CD1c-positive myeloid dendritic cell (primary cell): Measurements from ENCODE around the gene ECI1.
A peak's percentile ranks its signal among the peaks of the same experiment; 100 is the strongest.
"Not testable (repeated sequence)": the region's sequence is repeated elsewhere in the genome, so short reads cannot be mapped to it uniquely, and the experiment has no call there.

Experiments used
- DNase-seq: peaks from one replicate; pipeline ENCODE4 v3.0.0-alpha.2; 2016; ENCODE audit errors: extremely low spot score

ECI1 gene

GRCh38 chr16:2278956-2279800, 27.8 kb upstream of the ECI1 start:
- no peak for DNase-seq

GRCh38 chr16:2278272-2278608, 26.9 kb upstream of the ECI1 start:
- no peak for DNase-seq

DNA sequence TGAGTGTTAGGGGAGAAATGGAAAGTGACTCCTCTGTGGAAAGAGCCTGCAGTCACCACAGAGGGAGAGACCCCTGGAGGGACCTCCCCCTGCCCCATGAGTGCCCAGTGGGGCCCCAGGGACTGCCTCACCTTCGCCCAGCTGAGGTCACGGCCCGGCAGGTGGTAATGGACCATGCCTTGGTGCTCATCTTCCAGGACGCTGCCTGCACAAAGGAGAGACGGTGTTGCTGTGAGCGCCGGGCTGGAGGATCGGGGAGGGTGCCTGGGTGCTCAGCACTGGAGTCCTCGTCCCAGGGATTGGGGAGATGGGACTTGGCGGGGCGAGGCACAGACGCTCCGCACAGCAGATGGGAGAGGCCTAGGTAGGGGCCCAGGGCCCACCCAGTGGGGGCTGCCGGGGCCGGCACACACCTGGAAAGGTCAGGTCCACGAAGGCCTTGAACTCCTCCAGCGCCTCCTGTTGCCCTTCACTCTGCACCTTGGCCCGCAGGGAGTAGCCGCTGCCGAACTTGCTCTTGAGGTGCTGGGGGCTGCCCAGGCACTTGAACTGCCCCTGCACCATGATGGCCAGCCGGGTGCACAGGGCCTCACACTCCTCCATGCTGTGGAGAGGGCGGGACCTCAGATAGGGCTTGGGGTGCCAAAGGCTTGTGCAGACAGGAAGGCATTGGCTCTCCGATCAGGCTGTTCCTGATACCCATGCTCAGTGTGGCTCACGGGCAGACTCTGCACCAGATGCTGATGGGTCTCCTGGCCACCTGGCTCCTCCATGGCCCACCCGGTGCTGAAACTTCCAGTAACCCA, 26.3 kb upstream of the ECI1 start:
- no peak for DNase-seq

- DNase-seq: no peak
Observed at GRCh38 chr16:2276368-2277195, 25.2 kb upstream of the ECI1 start.

DNA sequence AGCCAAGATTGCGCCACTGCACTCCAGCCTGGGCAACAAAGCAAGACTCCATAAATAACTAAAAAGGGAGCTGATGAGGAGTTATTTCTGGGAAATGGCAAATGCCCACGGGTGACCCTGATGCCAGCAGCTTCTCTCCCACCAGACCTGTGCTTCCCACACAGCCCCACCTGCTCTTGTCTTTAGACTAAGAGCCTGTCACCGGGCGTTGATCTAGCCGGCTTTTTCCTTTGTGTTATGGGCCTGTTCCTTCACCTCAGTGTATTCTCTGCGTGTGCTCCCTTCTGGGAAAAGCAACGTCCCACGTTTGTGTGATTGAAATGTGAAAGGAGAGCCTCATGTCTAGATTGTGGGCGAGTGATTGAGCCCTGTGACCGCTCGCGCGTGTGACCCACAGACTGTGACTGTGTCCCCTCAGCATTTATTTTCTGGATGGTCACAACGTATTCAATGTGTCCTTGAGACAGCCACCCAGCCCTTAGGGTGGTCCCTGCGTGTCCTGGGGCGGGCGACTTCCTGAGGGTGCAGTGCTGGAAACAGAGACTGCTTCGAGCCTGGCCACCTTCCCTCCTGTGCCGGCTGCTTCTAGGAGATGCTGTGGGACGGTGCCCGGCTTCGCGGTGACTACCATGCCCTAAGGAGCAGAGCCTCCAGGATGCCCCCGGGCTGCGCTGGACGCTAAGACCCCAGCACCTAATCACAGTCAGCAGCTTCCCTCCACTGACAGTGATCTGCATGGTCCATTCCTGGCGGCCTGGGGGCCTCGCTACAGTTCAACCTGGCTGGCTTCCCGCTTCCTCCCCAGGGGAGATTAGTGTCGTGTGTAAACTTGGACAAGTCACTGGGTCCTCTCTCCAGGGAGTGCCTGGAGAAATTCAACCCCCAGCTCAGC, 24.3 kb upstream of the ECI1 start:
- DNase-seq: no peak

DNA sequence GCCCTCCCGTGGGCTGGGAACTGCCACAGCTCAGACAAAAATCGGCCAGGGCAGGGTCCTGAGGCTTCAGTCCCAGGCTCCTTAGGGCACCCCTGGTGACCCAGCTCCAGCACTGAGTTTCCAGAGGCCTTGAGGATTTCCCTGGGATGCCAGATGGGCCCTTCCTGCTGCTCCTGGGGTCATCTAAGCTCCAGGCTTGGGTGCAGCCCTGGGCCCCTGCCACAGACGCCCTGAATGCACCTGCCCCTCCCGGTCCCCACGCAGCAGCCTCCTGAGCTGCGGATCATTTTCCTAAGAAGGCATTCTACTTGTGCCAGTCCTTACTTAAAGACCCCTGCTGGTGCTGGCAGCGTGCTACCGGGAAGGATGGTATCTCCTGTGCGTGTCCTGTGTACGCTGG, 22.5 kb upstream of the ECI1 start:
- no peak for DNase-seq

DNA sequence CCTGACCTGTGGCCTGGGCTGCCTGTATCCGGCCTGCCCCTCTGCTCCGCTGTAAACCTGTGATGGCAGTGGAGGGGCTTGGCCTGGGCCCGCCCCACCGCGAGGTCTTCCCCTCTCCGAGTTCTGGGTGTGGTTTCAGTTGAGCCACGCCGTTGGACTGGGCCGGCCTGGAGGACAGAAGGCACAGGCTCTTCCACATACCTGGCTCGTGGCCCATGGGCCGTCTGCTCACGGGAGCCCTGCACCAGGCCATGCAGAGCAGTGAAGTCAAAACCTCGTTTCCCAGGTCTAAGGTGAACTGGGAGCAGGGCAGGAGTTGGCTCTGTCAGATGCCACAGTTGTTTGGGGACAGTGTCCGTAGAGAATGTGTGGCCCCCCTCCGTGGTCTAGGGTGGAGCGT, 22.1 kb upstream of the ECI1 start:
- DNase-seq: no peak

DNA sequence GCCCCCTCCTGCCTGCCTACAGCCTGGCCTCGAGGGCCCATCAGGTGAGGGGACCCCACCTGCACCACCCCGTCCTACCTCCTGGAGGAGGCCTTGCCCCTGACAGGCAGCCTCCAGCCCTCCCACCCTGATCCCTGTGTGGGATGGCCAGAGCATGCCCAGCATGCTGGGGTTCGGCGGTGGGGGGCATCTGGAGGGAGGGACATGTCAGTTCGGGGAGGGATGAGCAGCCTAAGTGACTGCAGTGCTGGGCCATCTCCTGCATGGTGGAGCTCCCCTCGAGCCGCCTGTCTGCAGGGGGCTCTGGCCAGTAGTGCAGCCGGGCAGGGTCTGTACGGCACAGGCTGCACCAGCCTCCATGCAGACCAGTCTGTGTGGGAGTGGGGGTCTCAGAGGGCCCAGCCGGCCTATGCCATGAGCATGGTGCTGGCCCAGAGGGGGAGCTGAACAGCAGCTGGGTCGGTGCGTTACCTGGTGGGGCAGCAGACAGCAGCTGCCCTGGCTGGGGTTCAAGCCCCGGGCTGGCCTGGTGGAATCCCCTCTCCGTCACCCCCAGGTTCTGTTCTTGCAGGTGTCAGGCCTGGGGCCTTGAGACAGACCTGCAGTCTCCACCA, 20.6 kb upstream of the ECI1 start:
- no peak for DNase-seq

GRCh38 chr16:2270588-2271470, 19.4 kb upstream of the ECI1 start:
- no peak for DNase-seq

DNA sequence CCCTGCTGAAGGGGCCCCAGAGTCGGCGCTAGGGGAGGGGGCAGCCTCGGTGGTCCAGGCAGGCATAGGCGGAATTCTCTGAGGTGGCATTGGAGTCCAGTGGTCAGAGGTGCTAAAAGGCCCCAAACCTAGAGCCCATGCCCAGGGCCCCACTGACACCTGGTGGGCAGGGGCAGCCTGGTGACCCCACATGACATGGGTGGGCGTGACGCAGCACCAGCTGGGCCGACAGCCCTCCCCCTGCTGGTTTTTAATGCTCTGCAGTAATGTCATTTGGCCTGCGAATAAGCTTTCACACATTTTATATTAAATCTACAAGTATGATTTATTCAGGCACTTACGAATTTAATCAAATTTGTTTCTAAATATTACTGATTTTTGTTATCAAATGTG, 18.7 kb upstream of the ECI1 start:
- no peak for DNase-seq

DNA sequence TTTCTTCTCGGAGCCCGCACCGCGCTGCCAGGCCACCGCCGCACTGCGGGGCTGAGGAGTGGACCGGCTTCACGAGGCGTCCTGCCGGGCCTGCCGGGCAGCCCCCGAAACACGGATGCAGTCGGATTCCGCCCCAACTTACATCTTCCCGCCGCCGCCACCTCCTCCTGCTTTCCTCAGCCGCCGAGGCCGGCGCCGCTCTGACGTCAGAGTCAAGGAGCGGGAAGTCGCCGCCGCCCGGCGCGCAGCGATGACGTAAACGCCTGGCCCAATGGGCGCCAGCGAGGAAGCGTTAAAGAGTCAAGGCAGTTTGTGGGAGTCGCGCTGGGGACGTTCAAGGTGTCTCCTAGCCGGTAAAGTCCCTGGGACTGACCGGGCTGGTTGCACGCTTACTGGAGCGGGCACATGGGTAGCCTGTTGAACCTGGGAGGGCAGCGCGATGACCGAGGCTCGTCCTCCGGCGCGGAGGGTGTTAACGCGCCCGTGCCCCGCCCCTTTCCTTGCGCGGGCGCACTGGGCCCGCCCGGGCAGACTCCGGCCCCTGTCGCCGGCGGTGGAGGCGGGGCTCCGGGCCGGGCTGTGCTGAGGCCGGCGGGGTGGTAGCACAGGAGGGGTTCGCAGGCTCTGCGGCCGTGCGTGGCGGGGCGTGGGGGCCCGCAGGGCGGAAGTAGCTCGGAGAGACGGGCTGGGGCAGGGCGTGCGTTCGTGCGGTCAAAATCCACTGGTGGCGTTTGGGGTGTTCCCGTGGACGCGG, 16.7 kb upstream of the ECI1 start, which contains the start of gene RNPS1:
Gene RNPS1 (minus strand): TSS at position 214 of the 754 bp plus-strand sequence. CDS start 3,483 bp downstream, outside the sequence.
- DNase-seq: peak; percentile 98

- not testable (repeated sequence) for DNase-seq
Observed at GRCh38 chr16:2267505-2267912, 16.1 kb upstream of the ECI1 start.

GRCh38 chr16:2266887-2267286, 15.5 kb upstream of the ECI1 start:
- not testable (repeated sequence) for DNase-seq

- not testable (repeated sequence) for DNase-seq
Observed at GRCh38 chr16:2263026-2263425, 11.6 kb upstream of the ECI1 start.

- no peak for DNase-seq
Observed at GRCh38 chr16:2260250-2260649, 8.9 kb upstream of the ECI1 start.

GRCh38 chr16:2258530-2258929, 7.1 kb upstream of the ECI1 start:
- DNase-seq: not testable (repeated sequence)

DNA sequence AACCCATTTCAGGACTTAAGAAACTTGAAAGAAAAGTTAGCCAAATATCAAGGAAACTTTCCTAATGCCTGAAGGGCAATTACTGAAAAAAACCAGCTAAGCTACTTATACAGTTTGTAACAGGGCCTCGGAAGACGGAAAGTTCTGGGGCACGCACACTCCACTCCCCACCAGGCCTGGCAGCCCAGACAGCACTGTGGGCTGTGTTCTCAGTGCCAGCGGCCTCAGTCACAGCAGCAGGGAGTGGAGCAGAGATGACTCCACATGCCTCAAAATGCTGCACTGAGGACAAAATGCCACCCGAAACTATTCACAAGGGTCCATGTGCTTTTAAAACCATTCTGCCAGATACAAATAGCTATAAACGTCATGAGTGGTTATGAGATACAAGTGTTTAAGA, 6.3 kb upstream of the ECI1 start:
- DNase-seq: no peak

GRCh38 chr16:2256531-2257140, 5.2 kb upstream of the ECI1 start:
- DNase-seq: no peak
